ENCODE results near the gene USP17L19. TPM values are rescaled to one million over a fixed set of nuclear protein-coding genes. Genes with fewer than 3 reads are reported as not detected.

Gene USP17L19
- total RNA-seq, 3 donors from 2014 or later (not counting 1 experiment from before 2014, with no cell fraction given) = not detected

Other genes starting within 250 kb of the USP17L19 start
- not detected for gene FAM90A26, start 83.0 kb upstream of the USP17L19 start, total RNA-seq
- not detected for gene USP17L10, start 42.7 kb upstream of the USP17L19 start, total RNA-seq
- not detected for gene USP17L11, start 38.0 kb upstream of the USP17L19 start, total RNA-seq
- gene USP17L12, start 33.2 kb upstream of the USP17L19 start, total RNA-seq = not detected
- gene USP17L13, start 28.5 kb upstream of the USP17L19 start, total RNA-seq = not detected
- gene USP17L15, start 19.0 kb upstream of the USP17L19 start, total RNA-seq = not detected
- not detected for gene USP17L17, start 9.5 kb upstream of the USP17L19 start, total RNA-seq
- gene USP17L18, start 4.7 kb upstream of the USP17L19 start, total RNA-seq = not detected
- gene USP17L20, start 4.7 kb downstream of the USP17L19 start, total RNA-seq = not detected
- gene USP17L21, start 9.5 kb downstream of the USP17L19 start, total RNA-seq = not detected
- not detected for gene USP17L22, start 14.2 kb downstream of the USP17L19 start, total RNA-seq
- not detected for gene USP17L24, start 71.8 kb downstream of the USP17L19 start, total RNA-seq
- not detected for gene USP17L25, start 76.5 kb downstream of the USP17L19 start, total RNA-seq
- gene USP17L26, start 81.3 kb downstream of the USP17L19 start, total RNA-seq = not detected
- gene USP17L5, start 86.0 kb downstream of the USP17L19 start, total RNA-seq = not detected
- gene USP17L27, start 90.8 kb downstream of the USP17L19 start, total RNA-seq = not detected
- gene USP17L28, start 95.5 kb downstream of the USP17L19 start, total RNA-seq = not detected
- not detected for gene USP17L29, start 100.3 kb downstream of the USP17L19 start, total RNA-seq
- gene USP17L30, start 109.8 kb downstream of the USP17L19 start, total RNA-seq = not detected
- gene DEFB131A, start 191.0 kb downstream of the USP17L19 start, total RNA-seq = not detected